GM12878 (cell line): ENCODE measurements around the gene SPATS2L. TPM values are rescaled to one million over a fixed set of nuclear protein-coding genes. Genes with fewer than 3 reads are reported as not detected.

Experiments used
- BACH1 ChIP-seq: fragments of 450-650 bp; IDR thresholded peaks from 2 replicates; pipeline ENCODE4 v1.6.1; 2017; ENCODE audit warnings: mild to moderate bottlenecking, borderline replicate concordance
- CREB1 ChIP-seq: IDR thresholded peaks from 2 replicates; pipeline ENCODE4 v1.6.1; 2012; ENCODE audit warnings: low read depth, mild to moderate bottlenecking, inconsistent platforms
- EZH2 ChIP-seq: IDR thresholded peaks from 2 replicates; pipeline ENCODE4 v1.6.1; 2012; ENCODE audit warnings: low read depth, mild to moderate bottlenecking, control low read depth, inconsistent platforms, low read length, borderline replicate concordance; ENCODE audit not compliant: control insufficient read depth
- HDAC6 ChIP-seq: fragments of 200-600 bp; sonication (generic); IDR thresholded peaks from one replicate; pipeline ENCODE4 v1.8.0; 2017; ENCODE audit warnings: antibody characterized with exemption; ENCODE audit not compliant: unreplicated experiment
- IRF4 ChIP-seq: IDR thresholded peaks from 2 replicates; pipeline ENCODE4 v1.6.1; 2011; ENCODE audit warnings: low read depth, low read length
- MEF2A ChIP-seq: IDR thresholded peaks from 2 replicates; pipeline ENCODE4 v1.6.1; 2011; ENCODE audit warnings: low read depth, mild to moderate bottlenecking, low read length, moderate library complexity; ENCODE audit not compliant: insufficient read depth
- POLR2A ChIP-seq: IDR thresholded peaks from 2 replicates; pipeline ENCODE4 v1.6.1; 2011; ENCODE audit warnings: low read depth, mild to moderate bottlenecking, low read length
- SMC3 ChIP-seq: IDR thresholded peaks from 2 replicates; pipeline ENCODE4 v1.6.1; 2011; ENCODE audit warnings: low read length, improper control_type of control experiment, borderline replicate concordance
- SREBF2 ChIP-seq: IDR thresholded peaks from 2 replicates; pipeline ENCODE4 v1.6.1; 2012; ENCODE audit warnings: mild to moderate bottlenecking, low read length
- SUPT20H ChIP-seq: IDR thresholded peaks from 2 replicates; pipeline ENCODE4 v1.6.1; 2011; ENCODE audit warnings: low read depth, mild to moderate bottlenecking, low read length, moderate library complexity, borderline replicate concordance; ENCODE audit not compliant: control insufficient read depth
- TAF1 ChIP-seq: IDR thresholded peaks from 2 replicates; pipeline ENCODE4 v1.6.1; 2011; ENCODE audit warnings: mild to moderate bottlenecking, low read depth, low read length, borderline replicate concordance
- TCF7 ChIP-seq: IDR thresholded peaks from 2 replicates; pipeline ENCODE4 v1.6.1; 2014; ENCODE audit warnings: antibody characterized with exemption, borderline replicate concordance
- ZZZ3 ChIP-seq: IDR thresholded peaks from 2 replicates; pipeline ENCODE4 v1.6.1; 2011; ENCODE audit warnings: low read depth; ENCODE audit not compliant: control insufficient read depth, insufficient read length
- polyA plus RNA-seq, 11 experiments: library from polyadenylated mRNA; depleted of rRNA in 4 of 11; unstranded in 6 of 11; stranded (reverse) in 5 of 11; fragments of >200 nt; fragmentation: Nextera tagmentation in 4 of 11; fragmentation: Illumina TruSeq in 1 of 11; extraction: Ambion mirVana in 4 of 11; extraction: Trizol in 1 of 11; gene quantifications; 1 replicate in 1 of 11; 2 replicates in 10 of 11; pipeline versions ENCODE4 v1.2.1 to v1.2.3, GENCODE V29; 2011 to 2016; ENCODE audit warnings: inconsistent platforms in 2 of 11, missing spikeins in 2 of 11, low read depth in 1 of 11
- total RNA-seq, 4 experiments: library from RNA; depleted of rRNA in 3 of 4; stranded (reverse); fragments of >200 nt in 3 of 4; fragmentation: Illumina TruSeq in 1 of 4; extraction: Trizol in 1 of 4; gene quantifications; 2 replicates each; pipeline versions ENCODE4 v1.2.1 to v1.2.3, GENCODE V29; 2013 to 2021
- TF ChIP-seq, protein P1 (sequence below): fragments of 150-350 bp; IDR thresholded peaks from 2 replicates; pipeline ENCODE4 v1.6.1; 2016; ENCODE audit warnings: low read depth, low read length
- TF ChIP-seq, protein P2 (sequence below): fragments of 450-650 bp; formaldehyde crosslinking; IDR thresholded peaks from 2 replicates; pipeline ENCODE4 v1.4.0; 2022; ENCODE audit warnings: mild to moderate bottlenecking, moderate library complexity
- TF ChIP-seq, protein P3 (sequence below): fragments of 450-650 bp; IDR thresholded peaks from 2 replicates; pipeline ENCODE4 v1.6.1; 2017; ENCODE audit warnings: mild to moderate bottlenecking, moderate library complexity

SPATS2L gene
- total and polyA plus RNA-seq, 10 of the 15 experiments (the other 5 are each of a cell fraction or from before 2014, with no cell fraction given) = 5.2 to 30.0 (median 20.1) TPM

DNA sequence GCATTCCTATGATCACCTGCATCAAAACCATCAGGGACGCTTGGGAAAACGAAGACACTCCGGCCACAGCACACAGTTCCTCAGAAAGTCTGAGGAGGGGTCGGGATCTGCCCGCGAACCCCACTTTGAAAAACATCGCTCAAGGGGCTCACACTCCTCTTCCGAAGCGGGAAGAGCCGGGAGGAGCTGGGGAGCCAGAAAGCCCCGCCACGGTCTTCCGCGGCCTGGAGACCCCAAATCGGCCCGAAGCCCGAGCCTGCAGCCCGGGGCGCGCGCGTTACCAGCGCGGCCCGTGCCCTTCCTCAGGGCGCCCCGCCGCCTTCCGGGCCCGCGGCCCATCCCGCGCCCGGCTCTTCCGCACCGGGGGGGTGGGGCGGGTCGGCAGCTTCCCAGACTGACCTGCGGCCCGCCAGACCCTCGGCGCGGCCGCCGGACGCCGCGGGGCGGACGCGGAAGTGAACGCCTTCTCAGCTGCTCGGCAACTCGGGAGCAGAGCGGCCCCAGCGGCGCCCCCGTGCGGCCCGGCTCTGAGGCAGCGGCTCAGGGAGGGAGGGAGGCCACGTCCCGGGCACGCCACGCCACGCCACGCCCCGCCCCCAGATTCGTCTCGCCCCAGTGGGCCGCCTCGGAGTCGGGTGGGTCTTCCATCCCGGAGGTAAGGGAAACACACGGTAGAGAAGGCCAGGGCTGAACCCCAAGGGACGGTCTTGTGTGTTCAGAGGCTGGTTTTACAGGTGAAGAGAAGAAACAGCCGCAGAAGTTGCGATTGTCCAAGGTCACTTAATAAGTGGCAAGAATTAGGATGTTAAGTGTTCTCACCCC, 203.3 kb downstream of the SPATS2L start, which contains the start of gene KCTD18 (continued):
- TF ChIP-seq SUPT20H (no peak), MEF2A (no peak), TCF7 (no peak), BACH1 (peak; percentile 99), CREB1 (peak; percentile 53; the same call in 1 of the 2 replicates), POLR2A (peak; percentile 88), ZZZ3 (no peak), EZH2 (no peak), HDAC6 (no peak), SREBF2 (no peak), SMC3 (peak; percentile 48; the same call in 1 of the 2 replicates), IRF4 (no peak), TAF1 (peak; percentile 68; the same call in 1 of the 2 replicates)
- TF ChIP-seq, protein P1, sequence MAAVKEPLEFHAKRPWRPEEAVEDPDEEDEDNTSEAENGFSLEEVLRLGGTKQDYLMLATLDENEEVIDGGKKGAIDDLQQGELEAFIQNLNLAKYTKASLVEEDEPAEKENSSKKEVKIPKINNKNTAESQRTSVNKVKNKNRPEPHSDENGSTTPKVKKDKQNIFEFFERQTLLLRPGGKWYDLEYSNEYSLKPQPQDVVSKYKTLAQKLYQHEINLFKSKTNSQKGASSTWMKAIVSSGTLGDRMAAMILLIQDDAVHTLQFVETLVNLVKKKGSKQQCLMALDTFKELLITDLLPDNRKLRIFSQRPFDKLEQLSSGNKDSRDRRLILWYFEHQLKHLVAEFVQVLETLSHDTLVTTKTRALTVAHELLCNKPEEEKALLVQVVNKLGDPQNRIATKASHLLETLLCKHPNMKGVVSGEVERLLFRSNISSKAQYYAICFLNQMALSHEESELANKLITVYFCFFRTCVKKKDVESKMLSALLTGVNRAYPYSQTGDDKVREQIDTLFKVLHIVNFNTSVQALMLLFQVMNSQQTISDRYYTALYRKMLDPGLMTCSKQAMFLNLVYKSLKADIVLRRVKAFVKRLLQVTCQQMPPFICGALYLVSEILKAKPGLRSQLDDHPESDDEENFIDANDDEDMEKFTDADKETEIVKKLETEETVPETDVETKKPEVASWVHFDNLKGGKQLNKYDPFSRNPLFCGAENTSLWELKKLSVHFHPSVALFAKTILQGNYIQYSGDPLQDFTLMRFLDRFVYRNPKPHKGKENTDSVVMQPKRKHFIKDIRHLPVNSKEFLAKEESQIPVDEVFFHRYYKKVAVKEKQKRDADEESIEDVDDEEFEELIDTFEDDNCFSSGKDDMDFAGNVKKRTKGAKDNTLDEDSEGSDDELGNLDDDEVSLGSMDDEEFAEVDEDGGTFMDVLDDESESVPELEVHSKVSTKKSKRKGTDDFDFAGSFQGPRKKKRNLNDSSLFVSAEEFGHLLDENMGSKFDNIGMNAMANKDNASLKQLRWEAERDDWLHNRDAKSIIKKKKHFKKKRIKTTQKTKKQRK = no peak
- TF ChIP-seq, protein P2, sequence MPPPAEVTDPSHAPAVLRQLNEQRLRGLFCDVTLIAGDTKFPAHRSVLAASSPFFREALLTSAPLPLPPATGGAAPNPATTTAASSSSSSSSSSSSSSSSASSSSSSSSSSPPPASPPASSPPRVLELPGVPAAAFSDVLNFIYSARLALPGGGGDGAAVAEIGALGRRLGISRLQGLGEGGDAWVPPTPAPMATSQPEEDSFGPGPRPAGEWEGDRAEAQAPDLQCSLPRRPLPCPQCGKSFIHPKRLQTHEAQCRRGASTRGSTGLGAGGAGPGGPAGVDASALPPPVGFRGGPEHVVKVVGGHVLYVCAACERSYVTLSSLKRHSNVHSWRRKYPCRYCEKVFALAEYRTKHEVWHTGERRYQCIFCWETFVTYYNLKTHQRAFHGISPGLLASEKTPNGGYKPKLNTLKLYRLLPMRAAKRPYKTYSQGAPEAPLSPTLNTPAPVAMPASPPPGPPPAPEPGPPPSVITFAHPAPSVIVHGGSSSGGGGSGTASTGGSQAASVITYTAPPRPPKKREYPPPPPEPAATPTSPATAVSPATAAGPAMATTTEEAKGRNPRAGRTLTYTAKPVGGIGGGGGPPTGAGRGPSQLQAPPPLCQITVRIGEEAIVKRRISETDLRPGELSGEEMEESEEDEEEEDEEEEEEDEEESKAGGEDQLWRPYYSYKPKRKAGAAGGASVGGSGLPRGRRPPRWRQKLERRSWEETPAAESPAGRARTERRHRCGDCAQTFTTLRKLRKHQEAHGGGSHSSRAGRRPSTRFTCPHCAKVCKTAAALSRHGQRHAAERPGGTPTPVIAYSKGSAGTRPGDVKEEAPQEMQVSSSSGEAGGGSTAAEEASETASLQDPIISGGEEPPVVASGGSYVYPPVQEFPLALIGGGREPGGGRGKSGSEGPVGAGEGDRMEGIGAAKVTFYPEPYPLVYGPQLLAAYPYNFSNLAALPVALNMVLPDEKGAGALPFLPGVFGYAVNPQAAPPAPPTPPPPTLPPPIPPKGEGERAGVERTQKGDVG (CRISPR knock-in tag) = no peak
- TF ChIP-seq, protein P3, sequence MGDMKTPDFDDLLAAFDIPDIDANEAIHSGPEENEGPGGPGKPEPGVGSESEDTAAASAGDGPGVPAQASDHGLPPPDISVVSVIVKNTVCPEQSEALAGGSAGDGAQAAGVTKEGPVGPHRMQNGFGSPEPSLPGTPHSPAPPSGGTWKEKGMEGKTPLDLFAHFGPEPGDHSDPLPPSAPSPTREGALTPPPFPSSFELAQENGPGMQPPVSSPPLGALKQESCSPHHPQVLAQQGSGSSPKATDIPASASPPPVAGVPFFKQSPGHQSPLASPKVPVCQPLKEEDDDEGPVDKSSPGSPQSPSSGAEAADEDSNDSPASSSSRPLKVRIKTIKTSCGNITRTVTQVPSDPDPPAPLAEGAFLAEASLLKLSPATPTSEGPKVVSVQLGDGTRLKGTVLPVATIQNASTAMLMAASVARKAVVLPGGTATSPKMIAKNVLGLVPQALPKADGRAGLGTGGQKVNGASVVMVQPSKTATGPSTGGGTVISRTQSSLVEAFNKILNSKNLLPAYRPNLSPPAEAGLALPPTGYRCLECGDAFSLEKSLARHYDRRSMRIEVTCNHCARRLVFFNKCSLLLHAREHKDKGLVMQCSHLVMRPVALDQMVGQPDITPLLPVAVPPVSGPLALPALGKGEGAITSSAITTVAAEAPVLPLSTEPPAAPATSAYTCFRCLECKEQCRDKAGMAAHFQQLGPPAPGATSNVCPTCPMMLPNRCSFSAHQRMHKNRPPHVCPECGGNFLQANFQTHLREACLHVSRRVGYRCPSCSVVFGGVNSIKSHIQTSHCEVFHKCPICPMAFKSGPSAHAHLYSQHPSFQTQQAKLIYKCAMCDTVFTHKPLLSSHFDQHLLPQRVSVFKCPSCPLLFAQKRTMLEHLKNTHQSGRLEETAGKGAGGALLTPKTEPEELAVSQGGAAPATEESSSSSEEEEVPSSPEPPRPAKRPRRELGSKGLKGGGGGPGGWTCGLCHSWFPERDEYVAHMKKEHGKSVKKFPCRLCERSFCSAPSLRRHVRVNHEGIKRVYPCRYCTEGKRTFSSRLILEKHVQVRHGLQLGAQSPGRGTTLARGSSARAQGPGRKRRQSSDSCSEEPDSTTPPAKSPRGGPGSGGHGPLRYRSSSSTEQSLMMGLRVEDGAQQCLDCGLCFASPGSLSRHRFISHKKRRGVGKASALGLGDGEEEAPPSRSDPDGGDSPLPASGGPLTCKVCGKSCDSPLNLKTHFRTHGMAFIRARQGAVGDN = peak; percentile 86
